GM12865 (cell line): Measurements from ENCODE around the gene ACAD9.

ENCODE experiments used
- DNase-seq: peaks from one replicate; pipeline ENCODE4 v3.0.0; 2010; ENCODE audit warnings: low read depth
- H3K4me3 ChIP-seq: 2 replicates; pipeline ENCODE4 v1.5.1; 2011; ENCODE audit warnings: mild to moderate bottlenecking, low read depth, low read length, control low read depth
- TF ChIP-seq, protein P1 (sequence below): IDR thresholded peaks from 2 replicates; pipeline ENCODE4 v1.5.1; 2011; ENCODE audit warnings: low read length, control low read depth, low read depth, inconsistent platforms; ENCODE audit not compliant: insufficient read depth; ENCODE audit errors: missing control alignments

ACAD9 gene

DNA sequence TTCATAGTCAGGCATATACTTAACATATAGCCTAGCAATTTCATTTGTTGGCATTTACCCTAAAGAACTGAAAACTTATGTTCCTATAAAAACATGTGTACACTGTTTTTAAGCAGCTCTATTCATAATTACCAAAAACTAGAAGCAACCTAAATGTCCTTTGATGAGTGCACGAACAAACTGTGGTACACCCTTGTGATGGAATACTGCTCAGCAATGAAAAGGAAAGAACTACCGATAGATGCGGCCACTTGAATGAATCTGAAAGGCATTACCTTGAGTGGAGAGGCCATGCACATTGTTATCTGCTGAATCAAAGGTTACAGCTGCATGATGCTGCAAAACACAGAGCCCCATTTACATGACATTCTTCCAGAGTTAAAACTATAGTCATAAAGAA, 69.7 kb downstream of the ACAD9 start:
- no peak overlapping the region for H3K4me3 ChIP-seq
- DNase-seq = no peak
- TF ChIP-seq, protein P1, sequence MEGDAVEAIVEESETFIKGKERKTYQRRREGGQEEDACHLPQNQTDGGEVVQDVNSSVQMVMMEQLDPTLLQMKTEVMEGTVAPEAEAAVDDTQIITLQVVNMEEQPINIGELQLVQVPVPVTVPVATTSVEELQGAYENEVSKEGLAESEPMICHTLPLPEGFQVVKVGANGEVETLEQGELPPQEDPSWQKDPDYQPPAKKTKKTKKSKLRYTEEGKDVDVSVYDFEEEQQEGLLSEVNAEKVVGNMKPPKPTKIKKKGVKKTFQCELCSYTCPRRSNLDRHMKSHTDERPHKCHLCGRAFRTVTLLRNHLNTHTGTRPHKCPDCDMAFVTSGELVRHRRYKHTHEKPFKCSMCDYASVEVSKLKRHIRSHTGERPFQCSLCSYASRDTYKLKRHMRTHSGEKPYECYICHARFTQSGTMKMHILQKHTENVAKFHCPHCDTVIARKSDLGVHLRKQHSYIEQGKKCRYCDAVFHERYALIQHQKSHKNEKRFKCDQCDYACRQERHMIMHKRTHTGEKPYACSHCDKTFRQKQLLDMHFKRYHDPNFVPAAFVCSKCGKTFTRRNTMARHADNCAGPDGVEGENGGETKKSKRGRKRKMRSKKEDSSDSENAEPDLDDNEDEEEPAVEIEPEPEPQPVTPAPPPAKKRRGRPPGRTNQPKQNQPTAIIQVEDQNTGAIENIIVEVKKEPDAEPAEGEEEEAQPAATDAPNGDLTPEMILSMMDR = no peak

DNA sequence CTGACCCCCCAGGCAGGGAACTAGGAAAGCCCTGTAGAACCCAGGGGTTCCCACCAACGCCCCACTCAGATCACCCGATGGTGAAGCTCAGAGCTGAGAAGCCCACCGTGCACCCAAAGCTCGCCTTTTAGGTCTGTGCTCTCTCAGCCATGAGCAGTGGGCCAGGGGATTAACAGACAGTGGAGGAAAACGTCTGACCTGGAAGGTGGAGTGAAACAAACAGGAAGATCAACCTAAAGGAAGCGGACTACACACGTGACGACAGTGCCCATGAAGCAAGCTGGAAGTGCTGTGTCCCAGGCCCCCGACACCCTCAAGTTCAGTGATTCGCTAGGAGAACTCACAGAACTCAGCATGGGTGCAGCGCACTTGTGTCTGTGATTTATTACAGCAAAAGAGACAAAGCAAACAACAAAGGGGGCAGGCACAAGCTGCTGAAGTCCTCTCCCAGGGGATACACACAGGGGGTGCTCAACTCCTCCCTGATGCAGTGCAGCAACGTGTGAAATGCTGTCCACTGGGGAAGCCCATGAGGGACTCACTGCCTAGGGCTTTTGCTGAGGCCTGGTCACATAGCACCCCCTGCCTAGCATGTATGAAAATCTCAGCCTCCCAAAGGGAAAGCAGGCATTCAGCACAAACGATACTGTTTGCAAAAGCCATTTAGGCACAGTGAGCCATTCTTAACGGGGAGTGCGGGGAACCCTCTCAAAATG, 71.0 kb downstream of the ACAD9 start:
- TF ChIP-seq, protein P1 = no peak
- peak; percentile 14 for DNase-seq
- no peak overlapping the region for H3K4me3 ChIP-seq

DNA sequence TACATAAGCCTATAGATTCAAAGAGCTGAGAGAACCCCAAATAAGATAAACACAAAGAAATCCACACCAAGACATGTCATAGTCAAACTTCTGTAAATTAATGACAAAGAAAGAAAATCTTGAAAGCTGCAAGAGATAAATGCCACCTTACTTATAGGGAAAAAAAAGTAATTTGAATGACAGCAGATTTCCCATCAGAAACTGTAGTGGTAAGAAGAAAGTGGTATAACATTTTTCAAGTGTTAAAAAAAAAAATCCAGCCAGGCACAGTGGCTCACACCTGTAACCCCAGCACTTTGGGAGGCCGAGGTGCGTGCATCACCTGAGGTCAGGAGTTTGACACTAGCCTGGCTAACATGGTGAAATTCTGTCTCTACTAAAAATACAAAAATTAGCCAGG, 77.0 kb downstream of the ACAD9 start:
- H3K4me3 ChIP-seq = no peak overlapping the region
- no peak for DNase-seq
- TF ChIP-seq, protein P1 = no peak
